ENCODE data around the gene IGSF23.
"Not testable (repeated sequence)": the region's sequence is repeated elsewhere in the genome, so short reads cannot be mapped to it uniquely, and the experiment has no call there.

IGSF23 gene

DNA sequence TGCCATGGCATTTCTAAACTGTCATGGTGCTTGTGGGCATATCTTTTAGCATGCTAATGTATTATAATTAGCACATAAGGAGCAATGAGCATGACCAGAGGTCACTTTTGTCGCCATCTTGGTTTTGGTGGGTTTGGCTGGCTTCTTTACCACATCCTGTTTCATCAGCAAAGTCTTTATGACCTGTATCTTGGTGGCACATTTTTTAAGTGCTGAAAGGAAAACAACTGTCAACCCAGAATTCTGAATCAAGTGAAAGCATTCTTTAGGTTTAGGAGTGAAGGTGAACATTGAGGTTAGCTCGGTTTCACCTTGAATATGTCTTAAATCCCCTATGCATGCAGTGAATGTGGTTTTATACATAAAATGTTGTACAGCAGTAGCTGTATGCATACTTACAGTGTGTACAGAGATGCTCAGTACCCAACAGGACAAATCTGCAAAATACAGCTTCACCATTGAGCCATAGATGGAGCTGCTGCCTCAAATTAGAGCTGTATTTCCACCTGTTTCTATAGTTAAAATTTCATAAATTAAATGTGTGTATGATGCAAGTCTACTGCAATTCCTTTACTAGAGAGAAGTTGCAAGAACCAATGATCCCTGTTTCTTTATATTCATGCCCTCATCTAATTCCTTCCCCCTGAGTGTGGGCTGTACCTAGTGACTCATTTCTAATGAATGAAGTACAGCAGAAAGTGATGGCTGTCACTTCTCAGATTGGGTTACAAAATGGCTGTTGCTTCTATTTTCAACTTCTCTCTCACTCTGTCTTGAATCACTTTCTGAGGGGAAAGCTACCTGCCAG lies 25.2 kb upstream of the IGSF23 start:
- no peak for DNase-seq

- no peak for DNase-seq
These were observed 24.6 kb upstream of the IGSF23 start for GRCh38 chr19:44588771-44589112.

GRCh38 chr19:44590245-44591059 lies 22.9 kb upstream of the IGSF23 start:
- no peak for DNase-seq

GRCh38 chr19:44591340-44591993 lies 21.9 kb upstream of the IGSF23 start:
- DNase-seq: not testable (repeated sequence)

- DNase-seq: no peak
These were observed 20.9 kb upstream of the IGSF23 start for GRCh38 chr19:44592451-44592890.

DNA sequence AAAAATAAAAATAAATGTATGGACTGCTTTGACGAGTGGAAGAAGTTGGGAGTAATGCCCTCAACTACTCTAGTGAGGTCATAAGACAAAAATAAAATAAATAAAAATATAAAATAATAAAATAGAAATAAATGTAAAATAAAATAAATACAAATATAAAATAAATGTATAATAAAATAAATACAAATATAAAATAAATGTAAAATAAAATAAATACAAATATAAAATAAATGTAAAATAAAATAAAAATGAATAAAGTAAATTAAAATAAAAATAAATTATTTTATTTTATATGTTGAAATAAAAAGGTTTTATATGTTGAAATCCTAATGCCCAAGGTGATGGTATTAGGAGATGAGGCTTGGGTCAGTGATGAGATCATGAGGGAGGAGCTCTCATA lies 20.1 kb upstream of the IGSF23 start:
- no peak for DNase-seq

- not testable (repeated sequence) for DNase-seq
These were observed 19.5 kb upstream of the IGSF23 start for GRCh38 chr19:44593866-44594266.

GRCh38 chr19:44596428-44597130 lies 16.8 kb upstream of the IGSF23 start:
- no peak for DNase-seq

DNA sequence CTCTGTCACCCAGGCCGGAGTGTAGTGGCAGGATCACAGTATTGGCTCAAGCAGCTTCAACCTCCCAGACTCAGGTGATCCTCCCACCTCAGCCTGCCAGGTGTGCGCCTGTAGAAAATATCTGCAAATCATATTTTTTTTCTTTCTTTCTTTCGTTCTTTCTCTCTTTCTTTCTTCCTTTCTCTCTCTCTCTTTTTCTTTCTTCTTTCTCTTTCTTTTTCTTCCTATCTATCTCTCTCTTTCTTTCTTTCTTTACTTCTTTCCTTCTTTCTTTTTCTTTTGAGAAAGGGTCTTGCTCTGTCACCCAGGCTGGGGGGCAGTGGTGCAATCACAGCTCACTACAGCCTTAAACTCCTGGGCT lies 16.3 kb upstream of the IGSF23 start:
- no peak for DNase-seq

- DNase-seq: no peak
These were observed 15.0 kb upstream of the IGSF23 start for GRCh38 chr19:44598355-44598754.

DNA sequence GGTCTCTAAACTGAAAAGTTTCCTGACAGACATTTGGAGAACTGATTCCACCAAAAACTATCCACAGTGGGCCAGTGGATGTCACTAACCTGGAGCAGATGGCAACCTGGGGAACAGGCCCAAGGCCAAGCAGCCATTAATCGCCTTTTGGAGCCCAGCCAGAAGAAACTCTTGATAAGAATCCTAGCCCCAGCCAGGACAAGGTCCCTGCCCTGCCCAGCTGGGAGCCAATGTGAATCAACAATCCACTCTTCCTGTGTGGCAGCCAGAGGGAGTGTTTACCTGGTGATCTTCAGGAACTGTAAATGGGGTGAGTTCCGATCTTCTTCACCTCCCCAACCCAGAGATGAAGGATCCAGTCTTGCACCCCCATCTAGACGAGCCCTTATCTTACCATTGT lies 14.5 kb upstream of the IGSF23 start:
- DNase-seq: no peak

- DNase-seq: no peak
These were observed 12.9 kb upstream of the IGSF23 start for GRCh38 chr19:44600466-44600865.

DNA sequence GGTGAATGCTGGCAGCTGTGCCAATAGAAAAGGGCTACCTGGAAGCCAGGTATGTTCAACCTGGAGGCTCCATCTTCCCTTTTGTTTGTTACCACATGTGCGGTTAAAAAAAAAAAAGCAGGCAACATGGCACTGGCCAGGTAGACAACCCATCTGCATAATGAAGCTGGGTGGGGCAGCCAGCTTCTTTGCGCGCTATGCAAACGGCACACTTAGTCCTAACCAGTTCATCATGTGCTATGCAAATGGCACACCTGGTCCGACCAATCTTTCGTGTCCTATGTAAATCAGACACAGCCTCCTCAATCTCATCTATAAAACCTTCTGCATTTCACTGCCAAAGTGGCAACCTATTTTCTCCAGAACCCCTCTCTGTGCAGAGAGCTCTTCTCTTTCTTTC lies 11.3 kb upstream of the IGSF23 start:
- no peak for DNase-seq

GRCh38 chr19:44603201-44603945 lies 10.0 kb upstream of the IGSF23 start:
- DNase-seq: no peak

GRCh38 chr19:44604241-44604640 lies 9.1 kb upstream of the IGSF23 start:
- DNase-seq: no peak

DNA sequence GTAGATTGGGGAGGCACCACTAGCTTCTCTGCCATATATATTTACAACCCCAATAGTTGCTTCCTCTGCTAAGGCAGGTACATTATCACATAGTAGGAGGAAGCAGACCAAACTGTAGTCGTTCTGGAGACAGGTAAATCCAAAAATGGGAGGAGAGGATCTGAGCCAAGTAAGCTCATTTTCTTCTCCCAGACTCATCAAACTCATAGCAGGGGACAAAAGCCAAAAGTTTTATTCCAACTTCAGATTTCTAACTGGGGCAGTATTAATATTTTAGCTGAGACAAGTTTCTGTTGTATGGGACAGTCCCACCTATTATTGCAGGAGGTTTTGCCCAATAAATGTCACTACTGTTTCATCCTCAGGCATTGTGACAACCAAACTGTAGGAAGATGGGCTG lies 7.8 kb upstream of the IGSF23 start:
- no peak for DNase-seq

GRCh38 chr19:44607049-44607448 lies 6.3 kb upstream of the IGSF23 start:
- no peak for DNase-seq

GRCh38 chr19:44607917-44608316 lies 5.4 kb upstream of the IGSF23 start:
- DNase-seq: no peak

DNA sequence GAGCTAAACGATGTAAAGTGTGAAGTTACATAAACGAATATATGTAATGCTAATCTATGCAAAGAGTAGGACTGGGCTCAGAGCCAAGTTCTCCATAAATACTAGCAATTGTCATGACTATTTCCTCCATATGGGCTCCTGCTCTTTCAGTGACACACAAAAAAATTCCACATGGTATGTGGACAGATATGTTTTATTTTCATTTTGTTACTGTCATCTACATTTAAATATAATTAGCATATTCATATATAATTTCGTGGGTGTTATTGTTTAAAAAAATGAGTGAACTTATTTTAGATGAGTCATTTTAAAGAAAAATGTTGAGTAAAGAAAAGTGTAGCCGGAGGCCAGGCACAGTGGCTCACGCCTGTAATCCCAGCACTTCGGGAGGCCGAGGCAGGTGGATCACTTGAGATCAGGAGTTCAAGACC lies 5.0 kb upstream of the IGSF23 start:
- DNase-seq: no peak

GRCh38 chr19:44609219-44609618 lies 4.1 kb upstream of the IGSF23 start:
- no peak for DNase-seq

- not testable (repeated sequence) for DNase-seq
These were observed 2.9 kb upstream of the IGSF23 start for GRCh38 chr19:44610497-44610896.

- no peak for DNase-seq
These were observed 1.5 kb upstream of the IGSF23 start for GRCh38 chr19:44611812-44612295.

All from CD4-positive, alpha-beta T cell treated with Interleukin-17A for 4 hours (primary cell).